NCI-H1436 treated with DMSO at 0.1 percent for 48 hours (cell line): Measurements from ENCODE around the gene WRAP73.
"Not testable (repeated sequence)": the region's sequence is repeated elsewhere in the genome, so short reads cannot be mapped to it uniquely, and the experiment has no call there.

Experiments
- DNase-seq: peaks from one replicate; lab custom pipeline; 2025; lab: John Stamatoyannopoulos, UW

WRAP73 gene

DNA sequence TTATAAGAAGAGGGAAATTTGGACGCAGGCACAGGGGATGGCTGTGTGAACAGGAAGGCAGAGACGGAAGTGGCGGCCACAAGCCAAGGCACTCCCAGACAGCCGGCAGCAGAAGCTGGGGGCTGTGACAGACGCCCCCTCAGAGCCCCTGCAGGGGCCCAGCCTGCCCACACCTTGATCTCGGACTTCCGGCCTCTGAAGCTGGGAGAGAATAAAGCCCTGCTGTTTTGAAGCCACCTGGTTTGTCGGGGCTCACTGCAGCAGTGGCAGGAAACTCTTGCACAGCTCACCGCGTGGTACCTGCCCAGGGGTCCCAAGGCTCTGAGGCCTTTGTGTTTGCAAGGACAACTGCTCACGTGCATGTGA lies 52.3 kb downstream of the WRAP73 start:
- DNase-seq, result no peak

DNA sequence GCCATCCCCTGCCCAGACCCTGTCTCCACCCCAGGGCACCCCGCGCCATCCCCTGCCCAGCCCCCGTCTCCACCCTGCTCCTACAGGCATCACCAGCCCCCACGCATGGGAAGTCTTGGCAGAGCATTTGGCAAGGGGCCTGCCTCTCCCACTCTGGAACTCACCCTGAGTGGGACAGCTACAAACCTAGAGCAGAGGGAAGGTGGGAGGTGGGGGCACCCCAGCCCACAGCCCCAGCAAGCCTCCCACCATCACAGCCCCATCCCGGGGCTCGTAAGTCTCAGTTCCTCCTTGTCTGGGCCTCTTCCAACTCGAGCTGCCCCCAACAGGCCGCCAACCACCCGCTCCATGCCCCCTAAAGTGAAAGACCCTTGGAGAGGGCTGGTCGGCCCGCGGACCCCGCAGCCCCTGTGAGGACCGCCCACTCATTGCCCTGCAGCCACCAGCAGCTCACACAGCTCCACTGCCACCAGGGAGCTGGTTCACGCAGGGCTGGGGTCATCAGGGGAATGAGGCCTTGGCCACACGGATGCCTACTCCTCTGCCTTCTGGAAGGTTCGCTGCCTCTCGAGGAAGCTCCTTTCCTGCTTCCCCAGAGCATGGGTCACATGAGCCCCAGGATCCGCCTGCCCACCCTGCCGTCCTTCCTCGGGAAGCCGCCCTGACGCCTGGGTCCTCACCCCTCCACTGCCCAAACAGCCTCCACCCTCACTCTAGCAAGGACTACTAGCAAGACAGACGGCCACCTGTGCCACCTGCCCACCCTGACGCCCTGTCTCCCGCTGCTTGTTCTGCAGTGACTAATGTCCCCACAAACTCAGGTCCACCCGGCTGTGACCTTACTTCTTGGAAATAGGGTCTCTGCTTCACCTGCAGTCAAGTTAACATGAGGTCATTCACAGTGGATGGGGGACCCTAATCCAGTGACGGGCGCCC lies 53.0 kb downstream of the WRAP73 start:
- no peak for DNase-seq

DNA sequence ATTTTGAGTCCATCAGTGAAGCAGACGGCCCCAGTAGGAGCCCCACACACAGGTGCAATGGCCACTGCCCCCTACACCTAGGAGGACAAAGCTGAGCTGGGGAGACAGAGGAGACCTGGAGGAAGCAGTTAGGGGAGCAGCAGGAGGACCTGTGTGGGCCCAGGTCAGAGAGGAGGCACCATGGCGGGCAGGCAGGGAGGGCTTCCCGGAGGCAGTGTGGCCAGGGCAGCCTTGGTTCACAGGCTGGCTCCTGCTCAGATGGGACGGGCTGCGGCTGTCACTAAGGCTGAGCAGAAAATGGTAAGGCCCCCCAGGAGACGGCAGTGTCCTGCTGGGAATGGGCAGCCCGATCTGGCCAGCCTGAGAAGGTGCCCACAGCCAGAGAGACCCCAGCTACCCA lies 54.0 kb downstream of the WRAP73 start:
- no peak for DNase-seq

DNA sequence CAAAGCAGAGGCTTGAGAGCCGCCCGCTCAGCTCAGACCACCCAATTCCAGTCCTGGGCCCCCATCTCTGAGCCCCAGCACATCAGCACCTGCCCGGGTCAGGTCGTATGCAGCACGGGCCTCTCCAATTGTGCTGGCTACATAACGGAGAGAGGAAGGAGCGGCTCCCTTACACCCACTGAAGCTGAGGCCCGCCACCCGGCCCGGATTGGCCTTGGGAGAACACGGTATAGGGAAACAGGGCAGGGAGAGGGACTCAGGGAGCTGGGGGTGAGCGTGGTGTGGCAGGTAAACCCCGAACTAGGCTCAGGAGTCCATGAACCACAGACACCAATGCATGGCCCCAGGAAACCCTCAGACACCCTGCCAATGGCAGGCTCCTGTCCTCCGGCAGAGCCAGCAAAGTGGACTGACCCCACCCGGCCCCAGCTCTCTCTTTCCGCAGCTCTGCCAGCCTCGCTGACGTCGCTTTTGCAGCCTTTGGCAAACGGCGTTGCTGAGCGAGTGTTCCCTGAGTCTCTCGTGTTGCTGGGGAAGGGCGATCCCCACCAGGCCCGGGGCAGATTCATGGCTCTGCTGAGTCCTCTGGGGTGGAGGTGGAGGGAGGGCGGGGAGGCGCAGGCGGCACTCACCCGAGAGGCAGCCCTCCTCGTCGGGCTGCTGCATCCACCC lies 55.1 kb downstream of the WRAP73 start:
- no peak for DNase-seq

DNA sequence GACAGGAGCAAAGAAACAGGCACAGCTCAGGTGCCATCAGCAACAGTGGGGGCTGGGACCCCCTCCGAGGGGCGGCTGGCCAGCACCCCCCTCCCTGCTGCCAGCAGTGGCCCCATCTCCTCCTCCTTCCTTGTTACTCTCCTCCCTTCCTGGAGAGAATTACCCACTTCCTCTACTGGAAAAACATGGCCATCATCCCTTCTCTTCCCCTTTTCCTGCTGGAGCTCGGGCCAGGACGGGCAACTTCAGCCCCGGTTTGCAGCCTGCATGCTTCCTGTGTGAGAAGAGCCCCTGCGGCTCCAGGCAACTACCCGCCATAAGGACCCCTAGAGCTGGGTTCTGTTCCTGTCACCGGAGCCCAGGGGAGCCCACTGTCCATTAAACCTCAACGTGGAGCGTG lies 56.2 kb downstream of the WRAP73 start:
- DNase-seq, result no peak

DNA sequence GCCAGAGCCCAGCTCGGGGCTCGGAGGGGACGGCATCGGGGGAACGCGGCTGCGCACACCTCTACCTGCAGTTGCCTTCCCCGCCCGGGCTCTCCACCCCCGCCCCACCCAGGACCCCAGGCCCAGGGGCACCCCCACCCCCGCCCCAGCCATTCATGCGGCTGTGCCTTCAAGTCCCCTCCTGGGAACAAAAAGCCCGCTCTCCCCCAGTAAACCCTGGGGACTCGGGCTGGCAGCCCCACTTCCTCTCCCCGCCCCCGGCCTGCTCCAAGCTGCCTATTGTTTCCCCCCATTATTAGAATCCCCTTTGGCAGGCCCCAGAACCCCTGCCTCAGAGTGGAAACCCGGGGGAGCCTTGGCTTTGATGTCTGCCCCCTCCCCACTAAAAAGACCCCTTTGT lies 56.6 kb downstream of the WRAP73 start:
- no peak for DNase-seq

DNA sequence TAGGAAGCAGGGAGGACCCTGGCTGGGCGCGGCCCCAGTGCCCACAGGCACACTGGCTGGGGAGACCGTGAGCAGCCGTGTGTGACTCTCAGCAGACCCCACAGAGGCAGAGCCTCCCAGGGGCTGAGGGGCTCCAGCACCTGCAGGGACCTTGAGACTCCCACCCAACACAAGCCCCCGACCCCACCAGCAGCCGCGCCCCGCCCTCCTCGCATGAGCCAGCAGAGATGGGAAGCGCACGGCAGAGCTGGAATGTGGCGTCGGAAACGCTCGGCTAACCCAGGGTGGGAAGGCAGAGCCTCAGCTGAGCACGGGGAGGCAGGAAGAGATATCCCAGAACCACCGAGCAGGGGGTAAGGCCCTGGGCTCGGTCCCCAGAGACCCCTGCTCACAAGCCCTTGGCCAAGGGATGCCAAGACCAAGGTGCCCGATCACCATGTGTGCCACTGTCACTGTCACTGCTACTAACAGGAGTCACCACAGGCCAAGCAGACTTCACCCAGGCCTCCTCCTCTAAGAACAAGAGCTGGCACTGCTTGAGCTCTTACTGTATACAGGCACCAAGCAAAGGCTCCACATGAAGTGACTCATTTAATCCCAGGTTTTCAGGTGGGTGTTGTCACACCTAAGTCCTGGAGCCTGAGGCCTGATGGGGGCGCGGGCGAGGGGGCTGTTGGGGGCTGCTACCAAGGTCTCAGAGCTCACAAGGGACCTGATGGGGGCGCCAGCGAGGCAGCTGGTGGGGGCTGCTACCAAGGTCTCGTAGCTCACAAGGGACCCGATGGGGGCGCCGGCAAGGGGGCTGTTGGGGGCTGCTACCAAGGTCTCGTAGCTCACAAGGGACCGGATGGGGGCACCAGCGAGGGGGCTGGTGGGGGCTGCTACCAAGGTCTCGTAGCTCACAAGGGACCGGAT lies 58.7 kb downstream of the WRAP73 start:
- DNase-seq, result no peak

DNA sequence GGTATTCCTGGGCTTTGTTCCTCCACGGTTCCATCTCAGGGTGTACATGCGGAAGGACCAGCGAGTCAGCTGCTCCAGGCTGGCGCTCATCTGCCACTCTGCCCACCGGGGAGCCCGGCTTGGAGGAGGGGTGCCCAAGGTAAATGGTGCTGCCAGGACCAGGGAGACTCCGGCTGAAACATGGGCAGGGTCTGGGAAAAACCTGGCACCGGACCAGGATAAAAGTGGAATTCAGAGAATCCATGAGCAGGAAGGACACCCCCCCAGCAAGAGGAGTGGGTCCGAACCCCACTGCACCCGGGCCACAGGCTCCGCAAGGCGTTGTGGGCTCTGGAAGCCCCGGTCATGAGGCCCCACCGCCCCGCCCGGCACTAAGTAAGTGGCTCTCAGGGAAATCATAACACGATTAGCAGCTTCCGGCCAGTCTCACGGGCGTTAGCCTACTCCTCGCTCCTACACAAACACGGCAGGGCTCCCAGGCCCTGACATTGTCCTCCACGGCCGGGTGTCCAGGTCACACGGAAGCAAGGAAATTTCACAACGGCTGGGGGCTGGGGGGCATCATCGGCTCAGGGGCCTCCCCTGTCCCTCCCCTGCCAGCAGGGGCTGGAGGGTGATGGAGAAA lies 59.7 kb downstream of the WRAP73 start:
- no peak for DNase-seq

DNA sequence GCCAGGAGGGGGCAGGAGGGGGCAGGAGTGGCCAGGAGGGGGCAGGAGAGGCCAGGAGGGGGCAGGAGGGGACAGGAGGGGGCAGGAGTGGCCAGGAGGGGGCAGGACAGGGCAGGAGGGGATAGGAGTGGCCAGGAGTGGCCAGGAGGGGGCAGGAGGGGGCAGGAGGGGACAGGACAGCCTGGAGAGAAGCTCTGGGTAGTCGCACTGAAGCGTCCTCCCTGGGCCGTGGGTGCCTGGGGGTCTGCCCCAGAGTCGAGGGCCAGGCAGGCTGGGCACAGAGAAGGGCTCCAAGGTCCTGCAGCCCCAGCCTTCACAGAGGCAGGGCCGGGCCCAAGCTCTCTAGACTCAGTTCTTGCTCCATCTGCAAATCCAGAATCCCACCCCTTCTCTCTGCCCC lies 61.5 kb downstream of the WRAP73 start:
- DNase-seq, result no peak

DNA sequence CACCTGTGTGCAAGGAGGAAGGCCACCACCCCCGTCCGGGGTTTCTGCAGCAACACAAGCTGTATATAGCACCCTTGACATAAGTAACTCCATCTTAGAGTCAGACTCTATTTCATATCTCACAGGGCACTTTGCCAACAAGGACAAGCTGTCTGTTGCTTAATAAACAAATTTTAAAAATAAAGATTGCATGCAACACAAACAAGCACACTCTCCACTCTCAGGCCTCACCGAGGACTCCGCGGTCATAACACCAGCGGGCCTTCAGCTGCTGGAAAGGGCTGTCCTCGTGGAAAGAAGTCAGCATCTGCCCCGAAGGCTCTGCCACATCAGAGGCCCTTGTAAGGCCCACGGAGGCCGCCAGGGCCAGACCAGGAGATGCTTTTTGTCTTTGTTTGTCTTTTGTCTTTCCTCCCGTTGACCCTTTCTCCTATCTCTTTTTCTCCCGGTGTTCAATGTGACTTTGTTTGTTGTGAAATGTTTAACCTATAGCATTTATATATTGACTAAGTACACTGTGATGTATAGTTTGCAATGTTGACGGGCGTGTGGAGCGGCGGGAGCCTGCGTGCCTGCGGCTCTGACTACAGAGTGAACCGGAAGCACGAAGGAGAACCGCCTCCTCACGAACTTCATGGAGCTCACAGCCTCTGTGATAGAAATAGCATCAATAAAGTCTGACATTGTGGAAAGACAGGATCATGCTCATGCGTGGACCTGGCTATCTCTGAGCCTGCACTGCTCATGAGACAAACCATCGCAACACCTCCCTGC lies 62.7 kb downstream of the WRAP73 start:
- DNase-seq, result no peak

DNA sequence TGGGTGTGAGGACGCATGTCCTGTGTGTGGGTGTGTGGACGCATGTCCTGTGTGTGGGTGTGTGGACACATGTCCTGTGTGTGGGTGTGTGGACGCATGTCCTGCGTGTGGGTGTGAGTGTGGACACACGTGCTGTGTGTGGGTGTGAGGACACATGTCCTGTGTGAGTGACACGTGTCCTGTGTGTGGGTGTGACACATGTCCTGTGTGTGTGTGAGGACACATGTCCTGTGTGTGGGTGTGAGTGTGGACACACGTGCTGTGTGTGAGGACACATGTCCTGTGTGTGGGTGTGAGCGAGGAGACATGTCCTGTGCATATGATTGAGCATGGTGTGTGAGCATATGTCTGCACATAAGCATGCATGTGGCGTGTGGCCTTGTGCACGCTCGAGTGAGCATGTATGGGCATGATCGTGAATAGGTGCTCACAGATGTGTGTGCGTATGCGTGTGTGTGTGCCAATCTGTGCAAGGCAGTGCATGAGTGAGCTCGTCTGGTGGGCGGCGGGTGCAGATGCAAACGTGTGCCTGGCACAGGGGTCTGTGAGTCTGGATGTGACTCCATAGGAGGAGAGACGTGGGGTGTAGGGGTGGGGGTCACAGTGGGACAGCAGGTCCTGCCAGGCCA lies 63.8 kb downstream of the WRAP73 start:
- DNase-seq, result no peak

DNA sequence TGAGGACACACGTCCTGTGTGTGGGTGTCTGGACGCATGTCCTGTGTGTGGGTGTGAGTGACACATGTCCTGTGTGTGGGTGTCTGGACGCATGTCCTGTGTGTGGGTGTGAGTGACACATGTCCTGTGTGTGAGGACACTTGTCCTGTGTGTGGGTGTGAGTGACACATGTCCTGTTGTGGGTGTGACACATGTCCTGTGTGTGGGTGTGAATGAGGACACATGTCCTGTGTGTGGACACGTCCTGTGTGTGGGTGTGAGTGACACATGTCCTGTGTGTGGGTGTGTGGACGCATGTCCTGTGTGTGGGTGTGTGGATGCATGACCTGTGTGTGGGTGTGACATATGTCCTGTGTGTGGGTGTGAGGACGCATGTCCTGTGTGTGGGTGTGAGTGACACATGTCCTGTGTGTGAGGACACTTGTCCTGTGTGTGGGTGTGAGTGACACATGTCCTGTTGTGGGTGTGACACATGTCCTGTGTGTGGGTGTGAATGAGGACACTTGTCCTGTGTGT lies 64.5 kb downstream of the WRAP73 start:
- not testable (repeated sequence) for DNase-seq

DNA sequence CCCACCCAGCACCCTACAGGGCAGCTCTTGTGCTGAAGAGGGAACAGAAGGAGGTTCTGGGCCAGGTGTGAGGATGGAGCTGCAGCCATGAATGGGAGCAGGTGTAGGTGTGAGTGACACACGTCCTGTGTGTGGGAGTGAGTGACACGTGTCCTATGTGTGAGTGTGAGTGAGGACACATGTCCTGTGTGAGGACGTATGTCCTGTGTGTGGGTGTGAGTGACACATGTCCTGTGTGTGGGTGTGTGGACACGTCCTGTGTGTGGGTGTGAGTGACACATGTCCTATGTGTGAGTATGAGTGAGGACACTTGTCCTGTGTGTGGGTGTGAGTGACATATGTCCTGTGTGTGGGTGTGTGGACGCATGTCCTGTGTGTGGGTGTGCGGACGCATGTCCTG lies 65.0 kb downstream of the WRAP73 start:
- no peak for DNase-seq

DNA sequence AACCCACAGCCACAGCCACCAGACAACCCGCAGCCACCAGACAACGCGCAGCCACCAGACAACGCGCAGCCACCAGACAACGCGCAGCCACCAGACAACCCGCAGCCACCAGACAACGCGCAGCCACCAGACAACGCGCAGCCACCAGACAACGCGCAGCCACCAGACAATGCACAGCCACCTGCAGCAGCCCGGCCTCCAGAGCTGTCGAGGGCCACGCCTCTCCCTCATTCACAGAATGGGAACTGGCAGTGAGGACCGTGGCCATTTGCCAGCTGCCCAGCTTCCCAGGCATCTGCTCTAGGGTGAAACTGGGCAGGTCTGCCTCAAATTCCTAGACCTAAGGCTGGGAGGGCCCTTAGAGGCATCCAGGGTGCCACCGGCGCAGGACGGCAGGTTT lies 66.2 kb downstream of the WRAP73 start:
- not testable (repeated sequence) for DNase-seq

DNA sequence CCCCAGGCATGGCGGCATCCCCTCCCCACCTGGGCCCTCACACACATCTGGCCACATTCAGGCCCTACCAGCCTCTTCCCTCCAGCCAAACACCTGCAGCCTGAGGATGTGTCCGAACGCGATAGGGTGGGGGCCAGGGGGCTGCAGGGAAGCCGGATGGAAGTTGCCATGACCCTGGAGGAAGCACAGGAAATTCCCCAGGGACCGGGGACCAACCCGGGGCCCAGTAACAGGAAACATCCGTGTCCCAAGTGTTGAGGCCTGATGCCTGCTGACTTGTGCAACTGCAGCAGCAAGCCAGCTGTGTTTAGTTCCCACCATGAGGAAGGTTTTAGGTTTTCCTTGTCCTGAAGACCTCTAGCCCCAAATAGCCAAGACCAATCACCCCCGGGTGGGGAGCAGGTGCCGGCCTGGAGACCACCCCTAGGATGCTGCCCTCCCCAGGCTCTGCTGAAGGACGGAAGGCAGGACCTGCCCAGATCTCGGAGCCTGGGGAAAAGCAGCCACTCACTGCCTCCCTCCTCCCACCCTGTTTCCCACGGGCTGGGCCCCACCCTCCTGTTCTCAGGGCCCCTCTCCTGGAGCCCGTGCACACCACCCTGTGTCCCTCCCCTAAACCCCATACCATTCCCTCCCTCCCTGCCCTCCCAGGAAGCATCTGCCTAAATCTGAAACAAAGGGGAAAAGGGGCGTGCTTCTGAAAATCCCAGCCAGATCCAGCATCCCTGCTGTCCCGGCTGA lies 68.4 kb downstream of the WRAP73 start:
- no peak for DNase-seq
